Ovary (tissue), 3 donors: ENCODE measurements around the gene OPCML.

Experiments
- EP300 ChIP-seq: sonication (generic); formaldehyde crosslinking; IDR thresholded peaks from one replicate; pipeline ENCODE4 v1.6.1; 2017; ENCODE audit warnings: antibody characterized with exemption
- TF ChIP-seq, protein P1 (sequence below), 3 donors: fragments of 450-650 bp in 2 of 3; fragments of 200-600 bp in 1 of 3; IDR thresholded peaks; one replicate each; pipeline versions ENCODE4 v1.5.1 to v1.8.0; 2016 to 2022; ENCODE audit warnings: antibody characterized with exemption in 3 of 3, mild to moderate bottlenecking in 1 of 3
- donor health status: DM: no; HTN: no; CAD: no.

DNA sequence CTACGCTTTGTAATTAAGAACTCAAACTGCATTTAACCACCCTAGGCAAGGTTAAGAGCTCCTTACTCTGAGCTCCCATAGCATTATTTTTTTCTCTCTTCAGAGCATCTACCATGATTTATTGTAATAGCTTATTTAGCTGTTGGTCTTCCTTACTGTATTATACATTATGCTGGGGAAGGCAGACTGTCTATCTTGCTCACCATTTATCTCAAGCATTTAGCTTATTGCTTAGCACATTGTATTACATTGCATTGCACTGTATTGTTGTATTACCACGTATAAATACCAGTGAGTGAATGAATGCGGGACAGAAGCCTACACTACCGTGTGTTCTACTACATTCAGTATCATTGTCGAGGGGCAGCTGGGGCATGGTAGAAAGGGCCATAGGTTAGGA, 324.3 kb downstream of the OPCML start:
- TF ChIP-seq, protein P1, sequence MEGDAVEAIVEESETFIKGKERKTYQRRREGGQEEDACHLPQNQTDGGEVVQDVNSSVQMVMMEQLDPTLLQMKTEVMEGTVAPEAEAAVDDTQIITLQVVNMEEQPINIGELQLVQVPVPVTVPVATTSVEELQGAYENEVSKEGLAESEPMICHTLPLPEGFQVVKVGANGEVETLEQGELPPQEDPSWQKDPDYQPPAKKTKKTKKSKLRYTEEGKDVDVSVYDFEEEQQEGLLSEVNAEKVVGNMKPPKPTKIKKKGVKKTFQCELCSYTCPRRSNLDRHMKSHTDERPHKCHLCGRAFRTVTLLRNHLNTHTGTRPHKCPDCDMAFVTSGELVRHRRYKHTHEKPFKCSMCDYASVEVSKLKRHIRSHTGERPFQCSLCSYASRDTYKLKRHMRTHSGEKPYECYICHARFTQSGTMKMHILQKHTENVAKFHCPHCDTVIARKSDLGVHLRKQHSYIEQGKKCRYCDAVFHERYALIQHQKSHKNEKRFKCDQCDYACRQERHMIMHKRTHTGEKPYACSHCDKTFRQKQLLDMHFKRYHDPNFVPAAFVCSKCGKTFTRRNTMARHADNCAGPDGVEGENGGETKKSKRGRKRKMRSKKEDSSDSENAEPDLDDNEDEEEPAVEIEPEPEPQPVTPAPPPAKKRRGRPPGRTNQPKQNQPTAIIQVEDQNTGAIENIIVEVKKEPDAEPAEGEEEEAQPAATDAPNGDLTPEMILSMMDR (IDR thresholded peaks at IDR 0.05) = no peak
- TF ChIP-seq EP300 = no peak
